Measurements from ENCODE around the gene PLAC8L1. TPM values are rescaled to one million over a fixed set of nuclear protein-coding genes. Genes with fewer than 3 reads are reported as not detected.
"Not testable (repeated sequence)": the region's sequence is repeated elsewhere in the genome, so short reads cannot be mapped to it uniquely, and the experiment has no call there.

PLAC8L1 gene
- total RNA-seq, 4 donors from 2014 or later, result not detected

- no peak for TF ChIP-seq CTCF (IDR thresholded peaks at IDR 0.05 in 4 of 5, conservative IDR thresholded peaks at IDR 0.05 in 1 of 5)
- no peak for TF ChIP-seq POLR2A (IDR thresholded peaks at IDR 0.05)
- H3K9me3 ChIP-seq, result no peaks in the 10 kb centered on the region
- ATAC-seq, result no peak
- intact Hi-C loops (cut with DNase I; ENCODE audit: low total_unique reads) (no loop called here), in situ Hi-C loops (cut with MboI; ENCODE audit: low sequenced_read_pairs in 4 of 4) (loop anchor here in 2 of 4 donors (25.0 kb wide), 1 partner anchor 336 kb away; no protein-coding TSS in a partner anchor)
- H3K4me3 ChIP-seq, result no peak overlapping the region
- peaks cover 5 to 95% of the 10 kb centered on the region in 2 donors for H3K36me3 ChIP-seq
- no peak overlapping the region for H3K27ac ChIP-seq
- no peaks in the 10 kb centered on the region for H3K4me1 ChIP-seq
- no peak for DNase-seq
- no peaks in the 10 kb centered on the region for H3K27me3 ChIP-seq
Measured at GRCh38 chr5:146126068-146126467, 20.7 kb upstream of the PLAC8L1 start.

DNA sequence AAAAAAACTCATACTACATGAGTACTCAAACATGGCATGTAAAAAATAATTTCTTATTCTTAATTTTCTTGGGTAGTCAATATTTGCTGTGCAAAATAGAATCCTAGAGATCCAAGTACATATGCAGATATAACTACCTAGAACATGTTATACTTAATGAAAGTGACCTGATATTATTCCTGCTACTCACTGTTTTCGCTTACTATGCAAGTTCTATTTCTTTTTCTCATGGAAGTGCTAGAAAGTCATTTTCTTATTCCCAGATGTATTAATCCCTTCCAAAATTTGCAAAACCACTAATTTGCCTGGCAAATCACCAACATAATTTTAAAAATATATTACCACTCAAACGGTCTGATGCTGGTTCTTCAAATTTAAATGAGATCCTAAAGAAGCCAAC, 19.2 kb upstream of the PLAC8L1 start:
- in situ Hi-C loops (cut with MboI; ENCODE audit: low sequenced_read_pairs in 4 of 4) (no loop called here), intact Hi-C loops (cut with DNase I; ENCODE audit: low total_unique reads) (no loop called here)
- Histone ChIP-seq H3K27ac (no peak overlapping the region), H3K4me1 (no peaks in the 10 kb centered on the region), H3K27me3 (no peaks in the 10 kb centered on the region), H3K36me3 (peaks cover 10 to 93% of the 10 kb centered on the region in 2 donors), H3K4me3 (no peak overlapping the region), H3K9me3 (no peaks in the 10 kb centered on the region)
- no peak for TF ChIP-seq CTCF (IDR thresholded peaks at IDR 0.05 in 4 of 5, conservative IDR thresholded peaks at IDR 0.05 in 1 of 5)
- TF ChIP-seq POLR2A (IDR thresholded peaks at IDR 0.05), result no peak
- DNase-seq (no peak), ATAC-seq (no peak)

GRCh38 chr5:146121451-146121850, 16.1 kb upstream of the PLAC8L1 start:
- H3K4me1 ChIP-seq; ATAC-seq; H3K4me3 ChIP-seq; H3K27me3 ChIP-seq; DNase-seq; H3K9me3 ChIP-seq; in situ Hi-C loops (cut with MboI; ENCODE audit: low sequenced_read_pairs in 4 of 4); H3K27ac ChIP-seq; intact Hi-C loops (cut with DNase I; ENCODE audit: low total_unique reads): not testable (repeated sequence)
- H3K36me3 ChIP-seq, result peaks cover 5 to 87% of the 10 kb centered on the region in 2 donors

DNA sequence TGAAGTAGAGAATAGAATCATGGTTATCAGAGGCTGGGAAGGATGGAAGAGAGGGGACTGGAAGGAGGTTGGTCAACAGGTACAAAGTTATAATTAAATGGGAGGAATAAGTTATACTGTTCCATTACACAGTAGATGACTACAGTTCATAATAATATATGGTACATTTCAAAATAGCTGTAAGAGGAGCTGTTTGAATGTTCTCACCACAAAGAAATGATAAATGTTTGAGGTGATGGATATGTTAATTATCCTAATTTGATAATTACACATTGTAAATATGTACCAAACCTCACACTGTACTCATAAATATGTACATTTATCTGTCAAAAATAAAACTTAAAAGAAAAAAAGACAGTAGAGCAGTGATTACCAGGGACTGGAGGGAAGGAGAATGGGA, 12.9 kb upstream of the PLAC8L1 start:
- Histone ChIP-seq H3K4me3 (no peak overlapping the region), H3K9me3 (no peaks in the 10 kb centered on the region), H3K4me1 (peaks cover 0 to 6% of the 10 kb centered on the region in 2 donors), H3K36me3 (peaks cover 5 to 67% of the 10 kb centered on the region in 2 donors), H3K27ac (no peak overlapping the region), H3K27me3 (no peaks in the 10 kb centered on the region)
- intact Hi-C loops (cut with DNase I; ENCODE audit: low total_unique reads) (no loop called here), in situ Hi-C loops (cut with MboI; ENCODE audit: low sequenced_read_pairs in 4 of 4) (no loop called here)
- TF ChIP-seq CTCF (IDR thresholded peaks at IDR 0.05 in 4 of 5, conservative IDR thresholded peaks at IDR 0.05 in 1 of 5) (no peak), POLR2A (IDR thresholded peaks at IDR 0.05) (no peak)
- DNase-seq (no peak), ATAC-seq (no peak)

DNA sequence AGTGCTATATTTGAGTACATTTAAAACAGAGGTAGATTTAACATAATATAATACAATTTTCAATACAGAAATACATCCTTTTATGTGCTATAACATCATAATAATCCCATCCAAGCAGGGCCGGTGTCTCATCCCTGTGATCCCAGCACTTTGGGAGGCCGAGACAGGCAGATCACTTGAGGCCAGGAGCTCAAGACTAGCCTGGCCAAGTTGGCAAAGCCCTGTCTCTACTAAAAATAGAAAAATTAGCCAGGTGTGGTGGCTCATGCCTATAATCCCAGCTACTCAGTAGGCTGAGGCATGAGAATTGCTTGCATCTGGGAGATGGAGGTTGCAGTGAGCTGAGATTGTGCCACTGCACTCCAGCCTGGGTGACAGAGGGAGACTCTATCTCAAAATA, 11.8 kb upstream of the PLAC8L1 start:
- DNase-seq; in situ Hi-C loops (cut with MboI; ENCODE audit: low sequenced_read_pairs in 4 of 4); H3K9me3 ChIP-seq; H3K4me3 ChIP-seq; H3K27ac ChIP-seq; ATAC-seq; intact Hi-C loops (cut with DNase I; ENCODE audit: low total_unique reads); H3K27me3 ChIP-seq; H3K4me1 ChIP-seq: not testable (repeated sequence)
- peaks cover 5 to 69% of the 10 kb centered on the region in 2 donors for H3K36me3 ChIP-seq

GRCh38 chr5:146116361-146116760, 11.0 kb upstream of the PLAC8L1 start:
- Histone ChIP-seq H3K36me3 (peaks cover 5 to 65% of the 10 kb centered on the region in 2 donors), H3K27me3 (no peaks in the 10 kb centered on the region), H3K4me3 (no peak overlapping the region), H3K9me3 (no peaks in the 10 kb centered on the region), H3K4me1 (peaks cover 0 to 6% of the 10 kb centered on the region in 2 donors), H3K27ac (no peak overlapping the region)
- DNase-seq, result no peak
- in situ Hi-C loops (cut with MboI; ENCODE audit: low sequenced_read_pairs in 4 of 4), result no loop called here
- TF ChIP-seq CTCF (IDR thresholded peaks at IDR 0.05 in 4 of 5, conservative IDR thresholded peaks at IDR 0.05 in 1 of 5) (no peak), POLR2A (IDR thresholded peaks at IDR 0.05) (no peak)
- intact Hi-C loops (cut with DNase I; ENCODE audit: low total_unique reads), result no loop called here
- ATAC-seq, result no peak

All from gastrocnemius medialis (tissue), 4 donors.